Stimulated activated CD8-positive, alpha-beta memory T cell treated with anti-CD3 and anti-CD28 coated beads, Interleukin-7, amount 100 ng/mL, for 24 hours (primary cell): ENCODE results near the gene PPP1R14C.

Experiments
- DNase-seq: peaks from one replicate; pipeline ENCODE4 v3.0.0-alpha.2; 2020; ENCODE audit warnings: low read depth

PPP1R14C gene

DNA sequence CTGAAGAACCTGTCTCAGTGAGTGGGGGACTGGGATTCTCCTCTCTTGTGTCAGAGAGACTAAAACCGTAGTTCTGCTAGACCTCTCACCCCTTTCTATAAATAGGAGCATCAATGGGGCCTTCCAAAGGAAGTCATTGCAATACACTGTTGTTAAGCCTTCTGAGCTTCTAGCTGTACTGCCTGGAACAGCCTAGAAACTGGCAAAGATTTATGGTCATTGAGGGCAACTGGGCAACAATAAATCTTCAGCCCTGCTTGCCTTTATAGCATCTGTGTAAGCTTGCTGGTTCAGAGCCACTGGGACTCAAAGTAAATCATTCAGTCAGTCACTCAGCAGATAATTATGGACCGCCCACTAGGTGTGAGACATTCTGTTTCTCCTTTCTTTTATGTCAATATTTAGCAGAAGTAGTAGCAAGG lies 53.2 kb downstream of the PPP1R14C start:
- DNase-seq: no peak

DNA sequence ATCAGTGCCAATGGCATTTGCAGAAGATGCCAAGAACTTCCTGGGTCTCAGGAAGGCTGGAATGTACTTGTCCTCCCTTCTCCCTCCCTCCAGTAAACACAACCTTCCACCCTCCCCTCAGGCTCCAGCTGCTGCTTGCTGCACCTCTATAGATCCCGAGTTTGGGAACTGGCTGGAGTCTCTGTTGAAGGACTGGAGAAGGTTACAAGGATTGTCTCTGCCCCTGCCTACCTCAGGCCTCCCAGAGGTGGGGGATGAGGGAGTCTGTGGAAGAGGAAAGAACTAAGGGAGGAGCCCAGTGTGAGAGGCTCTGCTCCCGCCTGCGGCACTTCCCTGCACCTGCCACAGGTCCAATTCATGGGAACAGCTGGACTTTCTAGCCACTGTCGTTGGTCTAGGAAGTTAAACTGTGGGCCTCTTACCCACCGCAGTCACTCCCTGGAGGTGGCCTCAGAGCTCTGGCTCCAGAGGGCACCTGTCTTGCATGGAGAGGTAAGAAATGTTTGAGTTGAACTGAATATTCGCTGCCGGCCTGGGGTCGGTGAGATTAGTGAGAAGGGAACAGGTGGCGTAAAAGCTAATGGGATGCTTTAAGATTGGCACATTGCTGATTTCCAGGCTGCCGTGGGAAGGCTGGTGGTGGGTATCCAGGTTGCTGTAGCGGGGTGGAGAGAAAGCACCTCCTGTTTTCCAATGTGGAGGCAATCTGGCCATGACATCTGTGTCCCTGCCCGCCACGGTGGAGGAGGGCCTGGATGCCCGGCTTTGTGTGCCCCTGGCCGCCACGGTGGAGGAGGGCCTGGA lies 54.3 kb downstream of the PPP1R14C start:
- no peak for DNase-seq

DNA sequence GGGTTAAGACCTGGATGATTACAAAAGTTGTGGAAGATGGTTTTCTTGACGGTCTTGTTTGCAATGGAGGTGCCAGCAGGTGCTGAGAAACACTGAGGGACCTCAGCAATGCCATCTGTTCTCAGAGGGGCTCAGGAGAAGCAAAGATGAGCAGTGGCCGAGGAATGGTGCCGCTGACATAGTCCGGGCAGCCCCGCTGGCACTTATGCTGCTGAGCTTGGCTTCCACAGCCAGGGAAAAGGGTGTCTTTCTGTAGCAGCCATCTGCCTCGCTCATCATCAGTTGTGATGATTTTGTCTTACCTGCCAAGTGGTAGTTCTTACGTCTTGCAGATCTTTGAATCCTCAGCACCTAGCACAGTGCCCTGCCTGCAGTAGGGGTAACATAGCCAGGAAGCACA lies 55.7 kb downstream of the PPP1R14C start:
- no peak for DNase-seq

DNA sequence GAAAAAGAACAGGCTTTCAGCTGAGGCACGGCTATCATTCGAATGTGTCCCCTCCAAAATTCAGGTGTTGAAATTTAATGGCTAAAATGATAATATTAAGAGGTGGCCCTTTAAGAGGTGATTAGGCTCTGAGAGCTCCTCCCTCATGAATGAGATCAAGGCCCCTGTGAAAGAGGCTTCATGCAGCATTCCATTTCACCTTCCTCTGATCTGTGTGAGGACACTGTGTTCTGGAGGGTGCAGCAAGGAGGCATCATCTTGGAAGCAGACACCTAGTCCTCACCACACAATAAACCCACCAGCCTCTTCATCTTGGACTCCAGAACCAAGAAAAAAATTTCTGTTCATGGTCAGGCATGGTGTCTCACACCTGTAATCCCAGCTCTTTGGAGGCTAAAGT lies 56.4 kb downstream of the PPP1R14C start:
- no peak for DNase-seq

DNA sequence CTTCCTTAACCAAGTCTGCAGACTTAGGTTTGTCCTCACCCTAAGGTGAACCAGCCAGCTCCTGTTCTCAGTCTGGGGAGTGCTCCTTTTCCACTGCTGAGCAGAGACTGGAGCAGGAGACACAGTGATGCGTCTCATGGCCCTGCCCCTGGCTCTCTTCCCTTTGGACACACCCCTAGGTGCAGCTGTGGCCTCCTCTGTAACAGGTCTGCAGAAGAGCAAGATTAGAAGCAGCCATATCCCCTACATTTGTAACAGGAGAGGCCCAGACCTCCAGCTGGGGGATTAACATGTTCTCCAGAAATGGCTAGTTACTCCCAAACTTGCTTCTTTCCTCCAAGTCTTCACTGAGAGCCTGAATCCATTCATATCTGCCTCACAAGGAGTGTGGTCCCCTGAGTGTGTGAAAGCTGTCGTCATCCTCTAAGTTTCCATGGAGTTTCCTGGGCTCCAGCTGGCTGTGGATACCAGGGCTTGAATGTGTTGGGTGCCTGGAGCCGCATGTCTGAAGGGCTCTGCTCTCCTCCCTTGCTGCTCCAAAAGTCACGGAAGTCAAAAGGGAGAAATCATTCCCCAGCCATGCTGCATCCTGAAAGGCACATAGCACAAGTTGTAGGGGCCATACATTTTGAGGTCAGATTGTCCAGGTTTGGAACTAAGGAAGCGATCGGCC lies 57.7 kb downstream of the PPP1R14C start:
- DNase-seq: no peak

DNA sequence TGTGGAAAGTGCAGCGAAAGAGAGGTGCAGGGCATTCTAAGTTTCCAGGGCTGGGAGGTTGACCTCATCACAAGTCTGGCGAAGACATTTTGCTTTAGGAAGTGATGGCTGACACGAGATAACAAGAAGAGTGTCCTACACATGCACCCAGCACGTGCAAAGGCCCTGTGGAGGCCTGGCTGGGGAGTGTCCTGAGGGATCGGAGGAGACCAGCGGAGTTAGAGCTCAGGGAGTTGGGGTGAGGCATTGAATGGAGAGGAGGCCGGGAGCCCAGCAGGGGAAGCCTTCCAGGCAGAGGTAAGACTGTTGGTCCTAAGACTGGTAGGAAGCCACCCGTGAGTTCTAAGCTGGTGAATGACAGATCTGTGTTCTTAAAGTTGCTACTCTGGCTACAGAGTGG lies 58.4 kb downstream of the PPP1R14C start:
- no peak for DNase-seq

DNA sequence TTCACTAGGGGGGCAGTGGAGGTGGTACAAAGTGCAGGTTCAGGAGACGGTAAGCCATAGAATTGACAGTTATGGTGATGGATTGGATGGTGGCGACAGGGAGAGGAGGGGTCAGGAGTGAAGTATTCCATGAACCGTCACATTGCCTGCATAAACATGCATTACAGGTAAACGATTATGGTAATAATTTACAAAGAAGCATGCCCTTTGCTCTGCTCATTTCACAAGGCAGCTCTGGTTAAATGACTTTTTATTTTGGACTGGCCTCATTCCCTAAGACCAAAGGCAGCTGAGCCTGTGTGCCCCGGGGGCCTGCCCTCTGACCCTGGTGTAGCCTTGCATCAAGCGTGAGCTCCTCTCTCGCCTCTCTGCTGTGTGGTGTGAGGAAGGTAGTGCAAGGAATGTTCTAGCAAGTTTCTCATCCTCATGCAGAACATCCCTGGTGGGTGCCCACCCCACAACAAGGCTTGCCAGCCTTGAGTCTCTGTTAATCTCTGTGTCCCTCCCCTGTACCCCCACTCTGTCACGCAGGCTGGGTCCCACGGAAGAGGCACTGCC lies 59.0 kb downstream of the PPP1R14C start:
- DNase-seq: no peak

DNA sequence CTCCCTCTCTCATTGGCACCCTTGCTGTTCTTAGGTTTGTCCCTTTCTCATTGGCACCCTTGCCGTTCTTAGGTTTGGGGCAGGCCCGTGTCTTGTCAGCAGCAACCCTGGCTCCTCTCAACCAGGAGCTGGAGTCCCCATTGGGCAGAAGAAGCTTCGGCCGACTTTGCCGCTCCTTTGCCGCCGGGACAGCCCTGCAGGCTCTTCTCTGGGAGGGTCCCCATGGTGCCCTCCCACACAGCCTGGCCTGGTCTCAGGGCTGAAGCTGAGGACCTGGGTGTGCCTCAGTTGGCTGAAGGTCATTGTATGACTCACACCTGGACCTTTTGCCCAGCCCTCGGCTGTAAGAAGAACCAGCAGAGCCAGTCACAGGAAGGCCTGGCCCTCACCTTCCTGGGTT lies 59.6 kb downstream of the PPP1R14C start:
- DNase-seq: no peak

DNA sequence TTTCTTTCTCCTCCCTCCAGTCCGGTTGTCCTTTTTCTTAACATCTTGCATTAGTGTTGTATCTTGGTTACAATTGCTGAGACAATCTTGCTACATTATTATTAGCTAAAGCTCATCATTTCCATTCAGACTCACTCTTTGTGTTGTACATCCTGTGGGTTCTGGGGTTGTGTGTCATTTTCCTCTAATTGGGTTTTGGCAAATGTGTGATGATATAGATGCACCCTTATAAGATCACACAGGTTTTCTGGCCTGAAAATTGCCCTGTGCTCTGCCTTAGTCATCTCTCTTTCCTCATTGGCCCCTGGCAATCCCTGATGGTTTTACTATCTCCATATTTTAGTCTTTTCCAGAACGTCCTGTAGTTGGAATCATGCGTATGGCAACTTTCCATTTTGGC lies 60.1 kb downstream of the PPP1R14C start:
- no peak for DNase-seq

DNA sequence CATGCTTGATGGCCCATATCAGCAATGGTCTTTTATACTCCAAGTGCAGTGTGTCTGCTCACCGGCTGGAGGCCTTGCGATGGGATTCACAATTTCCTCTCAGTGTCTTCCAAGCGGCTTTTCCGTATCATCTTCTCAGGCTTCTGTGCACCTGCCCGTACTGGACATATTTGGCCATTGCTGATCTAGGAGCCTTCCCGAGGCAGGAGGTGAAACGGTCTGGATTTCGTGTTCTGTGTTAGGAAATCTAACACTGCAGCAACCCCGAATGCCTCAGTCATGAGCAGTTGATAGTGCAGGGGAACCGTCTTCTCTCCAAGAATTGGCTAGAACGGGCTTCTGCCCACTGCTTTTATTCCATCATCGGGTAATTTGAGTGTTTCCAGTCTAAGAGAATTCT lies 60.5 kb downstream of the PPP1R14C start:
- no peak for DNase-seq

DNA sequence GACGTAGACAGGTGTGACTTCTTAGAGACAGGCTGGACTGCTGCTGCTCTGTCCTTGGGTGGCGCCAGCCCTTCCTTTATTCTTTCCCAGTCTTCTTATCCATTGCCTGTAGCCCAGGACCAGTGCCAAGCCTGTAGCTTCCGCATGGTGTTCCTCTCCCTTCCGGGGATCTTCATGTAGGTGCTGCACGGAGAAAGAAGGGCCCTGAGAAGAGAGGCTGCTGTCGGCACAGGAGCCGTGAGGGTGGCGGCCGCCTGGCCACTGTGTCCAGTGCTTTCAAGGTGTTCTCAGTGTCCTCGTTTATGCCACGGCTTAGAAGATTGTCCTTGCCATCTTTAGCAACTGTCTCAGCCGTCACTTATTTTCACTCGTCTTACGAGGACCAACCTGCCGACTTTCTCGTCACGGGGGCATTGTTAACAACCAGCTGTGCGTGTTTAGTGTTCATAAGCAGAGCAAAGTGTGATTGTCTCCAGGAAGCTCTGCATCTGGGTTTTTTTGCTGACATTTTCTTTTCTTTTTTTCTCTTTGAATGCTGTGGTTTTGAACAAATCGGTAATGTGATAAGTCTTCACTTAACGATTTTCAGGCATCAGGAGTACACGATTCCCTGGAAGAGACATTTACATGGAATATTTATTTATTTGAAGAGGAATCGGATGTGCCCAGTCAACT lies 61.2 kb downstream of the PPP1R14C start:
- no peak for DNase-seq

DNA sequence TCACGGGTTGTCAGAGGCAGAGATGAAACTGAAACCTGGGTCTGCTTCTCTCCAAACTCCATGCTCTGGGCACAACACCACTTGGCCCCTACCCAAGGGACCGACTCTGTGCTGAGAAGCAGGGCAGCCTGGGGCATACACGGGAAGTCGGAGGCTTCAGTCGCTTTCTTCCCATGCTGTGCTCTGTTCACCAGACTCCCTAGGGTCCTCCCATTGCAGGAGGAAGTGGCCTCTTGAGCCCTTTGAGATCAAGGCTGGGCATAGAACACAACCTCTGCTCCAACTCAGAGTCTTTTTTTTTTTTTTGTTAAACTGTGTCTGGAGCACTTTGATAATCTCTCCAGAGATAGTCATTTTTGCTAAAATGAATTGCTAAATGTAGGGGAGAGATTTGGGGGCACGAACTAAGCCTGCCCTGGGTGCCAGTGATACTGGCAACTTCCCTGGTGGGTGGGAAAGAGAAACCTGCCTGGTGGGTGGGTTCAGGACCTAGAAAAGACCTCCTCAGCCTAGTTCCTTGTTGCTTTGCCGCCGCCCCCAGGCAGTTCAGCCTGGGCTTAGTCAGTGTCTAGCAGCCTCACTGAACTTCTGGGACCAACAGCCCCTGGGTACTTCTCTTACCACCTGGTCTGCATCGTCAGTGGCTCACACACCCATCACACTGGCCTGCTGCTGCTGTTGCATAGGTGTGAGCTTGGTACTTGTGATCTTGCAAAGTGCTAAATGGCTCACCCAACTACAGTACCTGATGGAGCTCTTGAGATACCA lies 62.0 kb downstream of the PPP1R14C start:
- DNase-seq: no peak

DNA sequence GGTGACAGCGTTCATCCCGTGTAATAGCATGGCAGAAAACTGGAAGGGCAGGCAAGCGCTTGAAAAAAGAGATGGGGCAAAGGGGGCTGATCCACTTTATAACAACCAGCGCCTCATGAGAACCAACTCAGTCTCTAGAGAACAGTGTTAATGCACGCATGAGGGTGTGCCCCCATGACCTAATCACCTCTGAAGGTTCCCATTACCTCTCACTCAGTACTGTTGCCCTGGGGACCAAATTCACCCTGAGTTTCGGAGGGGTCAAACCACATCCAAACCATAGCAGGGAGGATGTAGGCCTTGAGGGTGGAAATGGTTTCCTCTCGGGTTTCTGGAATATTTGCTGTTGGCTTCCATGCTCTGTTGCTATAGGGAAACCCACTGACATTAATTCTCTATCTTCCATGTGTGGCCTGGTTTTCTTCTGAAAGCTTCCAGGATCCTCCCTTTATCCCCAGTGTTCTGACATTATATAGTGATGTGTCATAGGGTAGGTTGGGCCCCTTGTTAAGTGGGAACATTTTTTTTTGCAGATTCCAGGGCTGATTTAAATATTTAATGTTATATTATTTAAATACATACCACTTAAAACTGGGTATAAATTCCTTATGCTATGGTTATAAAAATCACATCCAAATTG lies 65.2 kb downstream of the PPP1R14C start:
- DNase-seq: no peak

DNA sequence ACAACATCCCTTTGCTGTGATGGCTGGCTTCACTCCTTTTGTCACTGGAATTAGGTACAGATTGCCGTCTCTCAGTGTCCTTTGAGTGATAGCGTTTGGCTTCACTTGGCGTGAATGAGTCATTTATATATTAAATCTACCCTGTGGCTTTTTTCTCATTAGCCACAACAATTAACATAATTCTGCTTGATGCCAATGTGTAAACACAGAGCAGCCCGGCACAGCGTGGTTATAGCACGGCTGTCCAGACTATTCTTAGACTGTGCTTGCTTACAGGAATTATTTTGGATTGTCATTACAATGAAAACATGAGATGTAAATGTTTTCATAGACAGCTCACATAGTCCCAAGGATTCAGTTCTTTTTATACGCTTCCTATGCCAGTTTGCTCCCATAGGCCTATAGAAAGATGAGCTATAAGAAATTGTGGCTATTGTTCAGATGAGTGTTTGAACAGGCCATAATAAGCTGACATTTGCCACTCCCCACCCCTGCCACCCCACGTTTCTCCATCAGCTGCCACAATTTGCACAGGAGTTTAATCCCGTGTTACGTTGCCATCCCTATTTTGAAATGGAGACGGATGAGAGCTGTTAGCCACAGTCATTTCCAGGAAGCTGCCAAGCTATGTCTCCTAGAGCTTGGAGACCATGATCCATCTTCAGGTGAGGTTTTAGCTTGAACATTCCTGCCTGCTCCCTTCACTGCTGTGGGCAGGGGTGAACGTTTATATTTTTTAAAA lies 65.9 kb downstream of the PPP1R14C start:
- no peak for DNase-seq

DNA sequence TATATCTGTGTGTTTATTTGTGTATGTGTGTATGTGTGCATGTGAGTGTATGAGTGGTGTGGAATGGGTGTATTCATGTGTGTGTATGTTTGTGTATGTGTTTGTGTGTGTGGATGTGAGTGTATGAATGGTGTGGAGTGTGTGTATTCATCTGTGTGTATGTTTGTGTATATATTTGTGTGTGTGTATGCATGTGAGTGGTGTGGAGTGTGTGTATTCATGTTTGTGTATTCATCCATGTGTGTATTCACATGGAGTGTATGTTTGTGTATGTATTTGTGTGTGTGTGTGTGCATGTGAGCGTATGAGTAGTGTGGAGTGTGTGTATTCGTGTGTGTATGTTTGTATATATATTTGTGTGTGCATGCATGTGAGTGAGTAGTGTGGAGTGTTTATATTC lies 66.6 kb downstream of the PPP1R14C start:
- DNase-seq: no peak

DNA sequence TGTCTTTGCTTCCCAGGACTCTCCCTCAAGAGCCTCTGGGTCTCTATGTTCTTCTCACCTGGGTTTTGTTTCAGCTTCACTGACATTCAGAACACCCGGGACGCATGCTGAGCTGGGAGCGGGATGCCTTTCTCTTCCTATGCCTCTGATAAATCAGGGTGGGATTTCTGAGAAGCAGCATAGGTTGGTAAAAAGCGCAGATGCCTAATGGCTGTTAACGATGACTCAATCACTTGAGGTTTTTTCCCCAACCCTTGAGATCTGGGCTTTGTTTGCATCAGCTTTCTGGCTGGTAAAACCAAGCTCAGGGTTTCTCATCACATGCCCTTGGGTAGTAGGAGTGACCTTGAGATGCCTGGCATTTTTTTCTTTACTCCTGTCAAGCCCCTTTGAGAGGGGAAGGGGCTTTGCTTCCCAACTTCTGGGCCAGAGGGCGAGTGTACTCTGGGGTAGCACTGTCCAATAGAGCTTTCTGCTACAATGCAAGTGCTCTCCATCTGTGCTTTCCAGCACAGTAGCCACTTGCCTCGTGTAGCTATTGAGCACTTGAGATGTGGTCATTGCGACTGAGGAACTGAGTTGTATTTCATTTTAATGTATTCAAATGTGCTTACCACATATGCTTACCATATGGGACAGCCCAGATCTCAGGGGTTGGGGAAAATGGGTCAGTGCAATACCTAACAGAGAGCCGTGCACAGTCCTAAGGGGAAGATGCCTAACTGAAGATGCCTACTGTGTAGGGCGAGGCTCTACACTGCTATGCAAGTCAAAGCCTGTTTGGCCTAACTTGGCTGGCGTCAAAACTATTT lies 69.1 kb downstream of the PPP1R14C start:
- no peak for DNase-seq

DNA sequence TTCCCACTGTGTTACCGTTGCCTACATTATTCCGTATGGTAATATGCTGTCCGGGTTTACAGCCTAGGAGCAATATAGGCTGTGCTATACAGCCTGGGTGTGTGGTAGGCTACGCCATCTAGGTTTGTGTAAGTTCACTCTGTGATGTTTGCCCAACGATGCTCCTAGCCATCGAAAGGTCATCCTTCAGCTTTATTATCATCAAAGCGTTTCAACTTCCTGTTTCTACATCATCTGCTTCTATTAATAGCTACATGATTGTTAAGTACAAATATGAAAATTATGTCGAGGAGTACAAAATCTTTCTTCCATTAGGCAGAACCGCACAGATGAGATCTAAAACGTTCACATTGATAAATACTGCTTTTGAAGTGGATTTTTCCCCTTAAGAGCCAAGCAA lies 69.9 kb downstream of the PPP1R14C start:
- DNase-seq: no peak

DNA sequence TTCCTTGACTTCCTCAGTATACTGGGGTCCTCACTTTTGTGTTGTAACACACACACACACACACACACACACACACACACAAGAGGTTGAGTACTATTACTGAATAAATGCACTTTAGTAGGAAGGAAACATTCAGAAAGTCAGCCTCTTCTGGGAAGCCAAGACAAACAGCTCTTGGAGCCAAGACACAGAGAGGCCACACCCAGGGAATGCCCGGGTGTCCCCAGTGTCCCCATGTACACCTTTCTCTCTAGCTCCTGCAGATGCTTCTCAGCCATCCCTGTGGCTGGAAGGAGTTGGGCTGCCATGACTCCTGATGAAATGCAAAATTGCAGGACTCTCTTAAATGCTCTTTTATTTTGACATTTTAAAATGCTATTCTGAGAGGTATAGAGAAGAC lies 70.5 kb downstream of the PPP1R14C start:
- DNase-seq: no peak

DNA sequence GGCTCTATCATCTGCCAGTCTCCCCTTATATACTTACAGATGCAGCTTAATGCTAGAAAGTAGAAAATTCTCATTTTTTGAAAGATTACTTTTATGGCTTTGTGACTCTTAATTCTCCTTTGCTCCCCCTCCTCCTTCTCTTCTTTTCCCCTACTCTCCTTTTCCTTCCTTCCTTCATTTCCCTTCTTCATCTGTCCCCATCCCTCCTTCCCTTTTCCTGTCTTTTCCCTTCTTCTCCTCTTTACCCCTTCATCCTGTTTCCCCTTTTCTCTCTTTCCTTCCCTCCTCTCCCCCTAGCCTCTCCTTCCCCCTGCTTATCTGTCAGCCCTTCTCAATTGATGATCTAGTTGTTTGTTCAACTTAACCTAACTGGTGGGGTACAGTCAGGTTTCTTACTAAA lies 71.5 kb downstream of the PPP1R14C start:
- no peak for DNase-seq
